ENCODE data around the gene CFAP97D1.

GRCh38 chr17:43810823-43811222 lies 30.6 kb downstream of the CFAP97D1 start:
- TF ChIP-seq RFX5 (IDR thresholded peaks at IDR 0.05) (no peak), CTCF (IDR thresholded peaks at IDR 0.05) (no peak), SMC3 (IDR thresholded peaks at IDR 0.05) (no peak), RCOR1 (IDR thresholded peaks at IDR 0.05; ENCODE audit: low read depth, low read length) (no peak), RNF2 (IDR thresholded peaks at IDR 0.05; ENCODE audit: borderline replicate concordance, low read depth) (no peak), USF2 (IDR thresholded peaks at IDR 0.05) (no peak), EP300 (IDR thresholded peaks at IDR 0.05) (no peak), ZFP36 (IDR thresholded peaks at IDR 0.05; ENCODE audit: borderline replicate concordance, partially characterized antibody) (no peak), POLR2AphosphoS2 (conservative IDR thresholded peaks at IDR 0.05; ENCODE audit: low read length) (no peak), CHD2 (IDR thresholded peaks at IDR 0.05; ENCODE audit: low read length, partially characterized antibody) (no peak)

Measured in A549 (cell line).